Amygdala (tissue), 56 donors: ENCODE measurements around the gene SRRM2.

Experiments used
- DNase-seq, 56 donors: peaks; one replicate each; lab custom pipeline; 2025; lab: John Stamatoyannopoulos, UW

The SRRM2 gene

GRCh38 chr16:2752035-2752849, at the start of gene SRRM2:
Gene SRRM2 (plus strand): TSS chr16:2752638. CDS start chr16:2756365, 3,727 bp downstream.
- peak; percentile 61 to 99 (median 91) for DNase-seq

DNA sequence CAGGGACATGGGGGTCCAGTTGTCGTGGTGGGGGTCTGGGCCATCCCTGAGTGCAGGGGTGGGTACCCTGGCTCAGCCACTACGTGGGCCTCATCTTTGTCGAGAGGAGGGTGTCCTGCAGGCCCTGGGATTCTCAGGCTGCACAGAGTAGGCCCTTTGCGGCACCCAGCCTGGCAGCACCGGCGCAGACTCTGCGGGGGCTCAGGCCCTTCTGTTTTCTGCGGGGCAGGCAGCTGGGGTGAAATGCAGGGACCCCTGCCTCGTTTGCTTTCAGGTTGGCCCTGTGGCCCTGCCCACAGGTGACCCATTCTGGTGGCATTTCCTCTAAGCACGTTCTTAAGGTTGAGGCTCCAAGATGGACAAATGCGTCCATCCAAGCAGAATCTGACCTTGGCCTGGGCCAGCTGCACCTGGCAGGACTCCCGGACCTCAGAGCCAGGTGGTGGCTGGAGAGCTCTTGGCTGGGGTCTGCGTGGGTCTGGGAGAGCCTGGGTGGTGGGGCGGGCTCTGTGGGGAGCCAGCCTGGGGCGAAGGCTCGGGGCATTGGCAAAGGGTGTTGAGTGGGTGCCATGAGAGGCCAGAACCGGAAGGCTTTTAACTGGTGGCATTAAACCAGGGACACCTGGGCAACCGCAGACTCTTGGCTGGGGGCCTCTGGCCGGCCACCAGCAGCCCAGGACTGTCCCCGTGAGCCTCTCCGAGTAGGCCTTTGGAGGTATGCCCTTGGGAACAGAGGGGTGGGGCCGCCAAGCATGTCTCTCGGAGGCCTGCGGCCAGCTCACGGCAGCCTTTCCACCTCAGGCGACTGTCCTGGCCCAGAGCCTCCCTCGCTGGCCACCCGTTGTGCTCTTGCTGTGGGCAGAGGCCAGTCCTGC, 49.3 kb upstream of the SRRM2 start:
- DNase-seq, result peak in 19 of 56 donors; percentile 6 to 64 (median 40)

GRCh38 chr16:2704166-2704982, 48.1 kb upstream of the SRRM2 start:
- no peak for DNase-seq

DNA sequence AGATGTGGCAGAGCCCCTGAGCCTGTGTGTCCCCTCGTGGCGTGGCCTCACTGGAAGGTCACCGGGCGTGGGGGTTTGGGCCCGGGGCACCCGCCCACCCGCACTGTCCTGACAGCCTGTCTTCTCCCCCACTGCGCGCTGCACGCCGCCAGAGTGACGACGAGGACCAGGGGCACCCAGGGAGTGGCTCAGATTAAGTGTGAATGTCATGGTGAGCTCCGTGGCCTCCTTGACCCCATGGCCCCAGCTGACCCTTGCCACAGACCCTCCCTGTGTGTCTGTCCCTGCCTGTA, 47.5 kb upstream of the SRRM2 start:
- DNase-seq, result no peak

DNA sequence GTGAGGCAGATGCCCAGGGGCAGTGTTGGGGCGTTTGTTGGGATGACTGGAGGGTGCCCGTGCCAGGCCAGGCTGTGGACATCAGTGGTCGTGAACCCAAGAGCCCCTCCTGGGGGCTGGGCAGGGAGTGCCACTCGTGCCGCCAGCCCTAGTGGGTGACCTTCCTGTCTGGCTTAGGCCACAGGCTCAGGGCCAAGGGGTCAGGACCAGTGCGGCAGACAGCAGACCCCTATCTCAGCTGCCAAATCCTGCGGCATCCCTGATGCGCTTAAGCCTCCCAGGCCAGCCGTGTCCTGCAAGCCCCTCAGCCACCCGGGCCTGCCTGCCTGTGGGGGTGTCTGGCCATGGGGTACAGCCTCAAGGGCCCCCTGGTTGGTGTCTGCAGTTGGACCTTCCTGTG, 47.1 kb upstream of the SRRM2 start:
- DNase-seq, result no peak

- no peak for DNase-seq
Measured at GRCh38 chr16:2706085-2706484, 46.4 kb upstream of the SRRM2 start.

DNA sequence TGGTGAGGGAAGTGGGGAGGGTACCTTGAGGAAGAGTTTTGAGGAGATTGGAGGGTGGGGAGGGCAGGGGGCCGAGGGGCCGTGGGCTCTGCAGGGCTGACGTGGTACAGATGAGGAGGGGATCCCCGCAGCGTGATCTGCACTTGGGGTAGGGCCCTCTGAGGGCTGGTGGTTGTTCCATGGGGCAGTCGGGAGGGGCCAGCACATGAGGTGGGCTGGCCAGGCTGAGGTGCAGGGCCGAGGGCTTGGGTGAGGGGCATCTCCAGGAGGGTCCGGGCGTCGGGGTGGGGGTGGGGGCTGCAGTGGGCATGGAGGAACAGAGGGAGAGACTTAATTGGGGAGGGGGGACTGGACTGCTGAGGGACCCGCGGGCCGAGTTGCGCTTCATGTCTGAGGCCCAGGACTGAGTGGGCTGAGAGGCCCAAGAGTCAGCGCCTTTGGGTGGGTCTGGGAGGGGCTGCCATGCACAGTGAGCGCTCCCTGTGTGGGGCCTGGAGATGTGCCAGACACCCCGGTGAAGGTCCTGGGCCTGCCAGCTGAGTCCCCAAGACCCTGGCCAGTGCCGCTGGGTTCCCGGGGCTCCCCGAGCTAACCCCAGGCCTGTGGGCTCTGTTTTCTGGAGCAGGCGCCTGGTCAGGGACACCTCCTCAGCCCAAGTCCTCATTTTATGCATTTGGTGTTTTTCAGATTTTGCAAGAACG, 45.7 kb upstream of the SRRM2 start:
- no peak for DNase-seq

DNA sequence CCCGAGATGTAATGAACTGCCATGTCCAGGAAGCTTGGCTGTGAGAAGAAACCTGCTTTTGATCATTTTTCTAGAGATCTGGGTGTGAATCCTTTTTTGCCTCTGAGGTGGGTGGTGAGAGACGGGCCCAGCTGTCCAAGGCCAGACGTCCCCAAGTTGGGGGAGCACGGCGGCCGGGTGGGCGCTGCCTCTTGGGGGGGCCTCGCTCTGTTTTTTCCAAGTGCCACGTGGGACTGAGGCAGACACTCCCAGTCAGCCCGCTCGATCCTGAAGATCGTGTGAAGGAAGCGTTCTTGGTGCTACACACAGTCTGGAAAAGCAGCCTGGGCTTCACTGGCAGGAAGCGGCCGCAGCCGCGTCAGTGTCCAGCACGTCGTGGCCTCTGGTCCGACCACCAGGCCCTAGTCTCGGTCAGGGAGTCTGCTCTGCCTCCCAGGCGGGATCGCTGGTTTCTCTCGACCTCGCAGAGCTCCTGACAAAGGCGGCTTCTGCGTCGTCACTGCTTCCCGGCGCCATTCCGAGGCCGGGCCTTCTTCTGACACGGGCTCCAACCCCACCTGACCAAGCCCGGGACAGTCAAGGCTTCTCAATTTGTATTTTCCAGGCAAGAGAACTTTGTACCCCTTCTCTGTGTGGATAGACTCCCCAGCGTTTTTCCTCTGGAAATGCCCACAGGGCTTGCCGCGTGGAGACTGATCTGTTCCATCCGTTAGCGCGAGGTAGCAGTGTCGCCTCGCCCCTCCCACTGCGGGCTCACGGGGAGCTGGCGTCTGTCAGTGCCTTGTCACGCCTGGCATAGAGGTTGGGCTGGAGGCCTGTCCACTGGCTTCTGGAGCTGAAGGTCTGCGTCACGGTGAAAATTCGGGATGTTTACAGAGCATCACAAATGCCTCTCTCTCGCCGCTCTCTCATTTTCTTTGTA, 44.8 kb upstream of the SRRM2 start:
- peak in 9 of 56 donors; percentile 9 to 65 (median 38) for DNase-seq

GRCh38 chr16:2708290-2708639, 44.2 kb upstream of the SRRM2 start:
- no peak for DNase-seq

DNA sequence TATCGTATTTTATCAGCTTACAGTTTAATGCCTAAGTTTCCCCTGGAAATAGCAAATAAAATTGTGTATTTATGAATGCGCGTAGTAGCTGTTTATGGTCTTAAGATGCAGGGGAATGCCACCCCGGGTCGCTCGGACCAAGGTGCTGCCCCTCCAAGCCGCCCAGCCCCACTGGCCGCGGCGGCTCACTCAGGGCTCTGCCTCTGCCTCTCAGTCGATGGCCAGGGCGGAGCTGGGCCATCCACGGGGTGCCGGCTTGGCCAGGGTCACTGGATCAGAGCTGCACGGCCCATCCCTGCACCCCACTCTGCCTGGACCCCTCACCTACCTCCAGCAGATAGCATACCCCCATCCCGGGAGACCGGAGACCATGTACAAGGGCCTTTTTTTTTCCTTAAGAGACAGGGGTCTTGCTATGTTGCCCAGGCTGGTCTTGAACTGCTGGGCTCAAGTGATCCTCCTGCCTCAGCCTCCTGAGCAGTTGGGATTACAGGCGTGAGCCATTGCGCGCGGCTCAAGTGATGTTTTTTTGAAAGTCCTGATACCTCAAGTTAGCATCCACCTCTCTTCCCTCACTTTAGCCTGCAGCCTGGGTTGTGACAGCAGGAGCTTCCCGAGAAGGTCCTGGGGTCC, 43.4 kb upstream of the SRRM2 start:
- DNase-seq, result no peak

DNA sequence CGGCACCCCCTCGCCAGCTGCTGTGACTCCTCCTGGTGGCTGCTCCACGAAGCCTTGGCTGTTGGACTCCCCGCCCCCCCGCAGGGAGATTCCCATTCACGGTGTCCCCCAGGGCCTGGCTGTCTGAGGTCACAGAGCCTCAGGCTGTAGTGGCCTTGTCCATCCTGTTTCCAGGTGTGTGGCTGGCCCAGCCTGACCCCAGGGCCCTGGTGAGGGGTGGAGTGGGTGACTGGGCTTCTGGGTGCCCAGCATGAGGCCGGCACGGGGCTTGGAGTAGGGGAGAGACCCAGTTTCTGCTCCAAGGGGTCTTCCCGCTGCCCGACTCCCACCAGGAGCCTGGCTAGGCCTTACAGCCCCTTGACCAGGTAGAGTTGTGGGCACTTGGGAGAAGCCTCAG, 42.9 kb upstream of the SRRM2 start:
- DNase-seq, result no peak

DNA sequence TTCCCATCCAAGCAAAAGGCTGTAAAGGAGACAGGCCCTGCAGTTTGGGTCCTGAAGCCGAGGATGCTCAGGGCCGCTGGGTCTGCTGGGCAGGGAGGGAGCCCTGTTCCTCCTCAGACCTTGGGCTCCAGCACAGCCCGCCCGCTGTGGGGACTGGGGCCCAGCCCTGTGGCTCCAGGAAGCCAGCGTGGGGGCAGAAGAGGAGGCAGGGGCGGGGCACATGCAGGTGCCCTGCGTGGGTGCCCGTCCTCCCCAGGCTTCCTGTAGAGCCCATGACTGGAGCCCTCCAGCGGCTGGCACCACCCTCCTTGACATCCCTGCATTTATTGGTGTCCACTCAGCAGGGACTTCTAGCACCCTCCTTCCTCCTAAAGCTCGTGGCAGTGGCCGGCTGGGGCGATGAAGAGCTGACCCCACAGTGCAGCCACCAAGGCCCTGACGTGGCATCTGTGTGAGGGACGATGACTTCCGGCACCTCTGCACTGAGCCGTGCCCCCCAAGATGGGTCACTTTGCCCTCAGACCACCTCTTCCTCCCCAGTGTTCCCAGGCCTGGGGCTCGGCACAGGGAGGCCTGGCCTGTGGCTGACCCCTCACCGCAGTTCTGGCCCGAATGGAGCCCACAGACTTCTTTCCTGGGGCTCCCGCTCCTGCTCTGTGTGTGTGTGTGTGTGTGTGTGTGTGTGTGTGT, 42.3 kb upstream of the SRRM2 start:
- no peak for DNase-seq

- DNase-seq, result peak in 32 of 56 donors; percentile 12 to 81 (median 43)
Measured at GRCh38 chr16:2710711-2711231, 41.7 kb upstream of the SRRM2 start.

- DNase-seq, result no peak
Measured at GRCh38 chr16:2711370-2712062, 40.9 kb upstream of the SRRM2 start.

DNA sequence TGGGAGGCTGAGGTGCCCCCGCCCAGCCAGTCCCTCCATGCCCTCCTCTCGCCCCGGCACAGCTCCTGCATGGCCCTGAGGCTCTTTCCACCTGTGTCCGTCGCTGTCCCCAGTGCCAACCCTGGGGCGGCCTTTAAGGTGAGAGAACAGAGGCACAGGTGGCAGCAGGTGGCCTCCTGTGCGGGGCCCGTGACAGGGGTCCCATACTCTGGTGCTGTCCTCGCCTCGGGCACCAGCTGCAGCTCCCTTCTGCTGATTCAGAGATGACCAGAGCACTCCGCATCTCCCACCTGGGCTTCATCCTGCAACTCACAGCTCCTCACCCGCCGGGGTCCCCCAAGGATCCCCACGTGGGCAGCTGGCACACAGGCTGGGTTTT, 40.4 kb upstream of the SRRM2 start:
- no peak for DNase-seq

DNA sequence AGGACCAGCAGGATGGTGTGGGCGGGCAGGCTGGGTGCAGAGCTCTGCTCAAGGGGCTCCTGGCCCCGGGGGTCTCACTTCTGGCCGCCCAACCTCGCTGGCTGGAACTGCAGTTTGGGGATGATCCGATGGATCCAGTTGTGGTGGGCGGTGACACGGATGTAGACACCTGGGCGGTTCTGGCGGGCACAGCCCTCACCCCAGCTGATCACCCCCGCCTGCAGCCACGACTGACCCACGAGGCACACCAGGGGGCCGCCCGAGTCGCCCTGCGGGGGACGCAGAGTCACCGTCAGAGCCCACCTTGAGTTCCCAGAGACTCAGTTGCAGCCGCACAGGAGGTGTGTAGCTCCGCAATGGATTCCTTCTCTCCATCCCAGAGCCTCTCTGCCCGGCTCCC, 39.9 kb upstream of the SRRM2 start:
- no peak for DNase-seq

DNA sequence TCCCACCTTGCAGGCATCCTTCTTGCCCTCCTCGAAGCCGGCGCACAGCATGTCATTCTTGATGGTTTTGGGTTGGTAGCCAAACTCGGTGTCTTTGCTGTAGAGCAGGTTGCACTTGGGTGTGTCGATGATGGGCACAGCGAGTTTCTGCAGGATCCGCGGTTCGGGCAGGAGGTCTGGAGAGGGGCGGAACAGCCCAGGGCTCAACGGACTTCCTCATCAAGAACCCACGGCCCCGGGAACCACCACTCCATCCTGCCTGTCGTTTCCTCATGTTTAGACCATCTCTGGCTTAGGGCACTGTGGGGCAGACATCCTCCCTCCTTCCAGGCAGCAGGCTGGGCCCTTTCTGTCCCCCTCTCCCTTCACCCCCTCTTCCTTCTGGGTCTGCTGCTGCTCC, 38.9 kb upstream of the SRRM2 start:
- no peak for DNase-seq
